Measurements from ENCODE around the gene GALNT15.

The GALNT15 gene

DNA sequence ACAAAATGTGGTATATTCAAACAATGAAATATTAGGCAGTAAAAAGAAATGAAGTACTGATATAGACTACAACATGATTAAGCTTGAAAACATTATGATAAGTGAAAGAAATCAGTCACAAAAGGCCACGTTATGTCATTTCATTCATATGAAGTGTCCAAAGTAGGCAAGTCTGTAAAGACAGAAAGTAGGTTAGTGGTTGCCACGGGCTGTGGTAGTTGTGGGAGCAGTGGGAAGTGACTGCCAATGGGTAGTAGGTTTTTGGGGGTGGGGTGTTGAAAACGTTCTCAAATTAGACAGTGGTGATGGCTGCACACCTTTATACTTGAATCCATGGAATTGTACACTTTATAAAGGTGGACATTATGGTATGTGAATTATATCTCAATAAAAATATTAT lies 12.1 kb downstream of the GALNT15 start:
- Mint-ChIP-seq H3K9me3 (no peaks in the 10 kb centered on the region), H3K4me3 (no peak overlapping the region), H3K27ac (no peak overlapping the region), H3K36me3 (ENCODE audit: low read depth) (no peaks in the 10 kb centered on the region), H3K4me1 (ENCODE audit: low read depth) (no peaks in the 10 kb centered on the region), H3K27me3 (ENCODE audit: low read depth) (peaks cover 4% of the 10 kb centered on the region)
- DNase-seq (ENCODE audit: low spot score): no peak

DNA sequence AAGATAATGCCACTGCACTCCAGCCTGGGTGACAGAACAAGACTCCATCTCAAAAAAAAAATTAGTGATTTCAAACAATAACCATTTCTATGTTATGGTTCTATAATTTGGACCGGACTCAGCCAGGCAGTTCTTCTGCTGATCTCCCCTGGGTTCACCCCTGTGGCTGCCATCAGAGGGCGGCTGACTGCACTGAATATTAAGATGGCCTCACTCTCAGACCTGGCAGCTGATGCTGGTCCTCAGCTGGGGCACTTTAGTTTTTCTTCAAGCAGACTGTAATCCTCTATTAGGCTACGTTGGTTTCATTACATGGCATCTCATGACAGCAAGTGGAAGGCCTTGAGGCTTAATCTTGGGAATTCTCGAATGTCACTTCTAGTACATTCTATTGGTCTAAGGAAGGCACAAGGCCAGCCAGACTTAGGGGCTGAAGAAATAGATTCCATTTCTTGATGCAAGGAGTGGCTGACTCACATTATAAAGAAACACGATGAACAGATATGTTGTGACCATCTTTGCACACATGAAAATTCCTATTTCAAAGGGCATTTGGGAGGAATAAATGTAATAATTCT lies 12.8 kb downstream of the GALNT15 start:
- no peaks in the 10 kb centered on the region for H3K9me3 Mint-ChIP-seq
- peaks cover 4% of the 10 kb centered on the region for H3K27me3 Mint-ChIP-seq (ENCODE audit: low read depth)
- DNase-seq (ENCODE audit: low spot score): no peak
- no peak overlapping the region for H3K27ac Mint-ChIP-seq
- H3K36me3 Mint-ChIP-seq (ENCODE audit: low read depth): no peaks in the 10 kb centered on the region
- H3K4me3 Mint-ChIP-seq: no peak overlapping the region
- H3K4me1 Mint-ChIP-seq (ENCODE audit: low read depth): no peaks in the 10 kb centered on the region

DNA sequence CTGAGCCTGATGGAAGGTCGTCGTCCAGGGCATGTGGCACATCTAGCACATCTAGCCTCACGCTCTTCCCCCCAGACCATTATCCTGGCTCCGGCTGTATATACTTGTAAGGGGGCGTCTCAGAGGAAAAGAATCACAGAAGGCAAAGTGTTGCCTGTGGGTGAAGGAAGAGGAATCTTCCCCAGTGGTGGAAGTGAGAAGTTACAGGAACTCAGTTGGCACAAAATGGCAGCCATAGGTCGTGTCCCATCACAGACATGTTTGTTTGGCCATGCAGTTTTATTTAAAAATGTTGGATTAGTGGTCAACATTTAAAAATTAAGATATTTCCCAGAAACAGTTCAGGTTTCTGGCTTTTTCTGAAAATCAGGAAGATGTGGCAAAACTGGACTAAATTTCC lies 13.6 kb downstream of the GALNT15 start:
- H3K27ac Mint-ChIP-seq: no peak overlapping the region
- no peak overlapping the region for H3K4me3 Mint-ChIP-seq
- H3K27me3 Mint-ChIP-seq (ENCODE audit: low read depth): peaks cover 4% of the 10 kb centered on the region
- no peaks in the 10 kb centered on the region for H3K9me3 Mint-ChIP-seq
- H3K36me3 Mint-ChIP-seq (ENCODE audit: low read depth): no peaks in the 10 kb centered on the region
- H3K4me1 Mint-ChIP-seq (ENCODE audit: low read depth): no peaks in the 10 kb centered on the region
- no peak for DNase-seq (ENCODE audit: low spot score)

DNA sequence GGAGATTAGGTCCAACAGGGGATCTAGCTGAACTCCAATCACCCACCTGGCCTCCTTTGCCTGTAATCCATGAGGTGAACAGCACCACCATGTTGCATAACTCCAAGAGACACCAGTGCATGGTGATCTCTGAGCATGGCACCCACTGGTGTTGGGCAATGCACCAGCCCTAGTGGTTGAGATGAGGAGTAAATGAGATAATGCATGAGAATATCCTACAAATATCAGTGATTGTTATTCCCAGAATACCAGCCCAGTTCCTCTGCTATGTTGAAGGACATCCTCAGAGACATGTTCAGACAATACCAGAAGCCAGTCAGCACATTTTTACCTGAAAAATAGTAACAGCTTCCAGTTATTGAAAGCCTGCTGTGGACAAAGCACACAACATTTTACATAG lies 14.7 kb downstream of the GALNT15 start:
- H3K36me3 Mint-ChIP-seq (ENCODE audit: low read depth): no peaks in the 10 kb centered on the region
- H3K27me3 Mint-ChIP-seq (ENCODE audit: low read depth): peaks cover 4% of the 10 kb centered on the region
- no peaks in the 10 kb centered on the region for H3K9me3 Mint-ChIP-seq
- H3K27ac Mint-ChIP-seq: no peak overlapping the region
- H3K4me1 Mint-ChIP-seq (ENCODE audit: low read depth): no peaks in the 10 kb centered on the region
- no peak overlapping the region for H3K4me3 Mint-ChIP-seq
- DNase-seq (ENCODE audit: low spot score): no peak

DNA sequence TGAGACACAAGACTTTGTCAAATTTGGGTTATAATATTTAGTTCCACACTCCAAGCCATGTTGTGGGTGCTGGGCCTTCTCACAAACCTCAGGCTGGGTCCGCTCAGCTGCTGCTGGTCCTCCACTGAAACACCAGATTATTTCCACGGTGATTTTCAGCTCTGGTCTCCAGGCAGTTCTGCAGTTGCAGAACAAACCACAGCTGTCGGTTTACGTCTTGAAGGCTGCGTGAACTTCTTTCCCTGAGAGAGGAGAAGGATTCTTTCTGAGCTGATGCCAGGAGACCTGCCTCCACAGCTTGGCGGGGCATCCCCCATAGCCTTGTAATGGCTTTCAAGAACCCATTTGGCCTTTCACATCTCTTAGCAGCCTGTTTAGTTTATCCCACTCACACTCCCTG lies 16.2 kb downstream of the GALNT15 start:
- Mint-ChIP-seq H3K9me3 (no peaks in the 10 kb centered on the region), H3K27me3 (ENCODE audit: low read depth) (peaks cover 7% of the 10 kb centered on the region), H3K36me3 (ENCODE audit: low read depth) (no peaks in the 10 kb centered on the region), H3K4me1 (ENCODE audit: low read depth) (no peaks in the 10 kb centered on the region), H3K4me3 (no peak overlapping the region), H3K27ac (no peak overlapping the region)
- no peak for DNase-seq (ENCODE audit: low spot score)

DNA sequence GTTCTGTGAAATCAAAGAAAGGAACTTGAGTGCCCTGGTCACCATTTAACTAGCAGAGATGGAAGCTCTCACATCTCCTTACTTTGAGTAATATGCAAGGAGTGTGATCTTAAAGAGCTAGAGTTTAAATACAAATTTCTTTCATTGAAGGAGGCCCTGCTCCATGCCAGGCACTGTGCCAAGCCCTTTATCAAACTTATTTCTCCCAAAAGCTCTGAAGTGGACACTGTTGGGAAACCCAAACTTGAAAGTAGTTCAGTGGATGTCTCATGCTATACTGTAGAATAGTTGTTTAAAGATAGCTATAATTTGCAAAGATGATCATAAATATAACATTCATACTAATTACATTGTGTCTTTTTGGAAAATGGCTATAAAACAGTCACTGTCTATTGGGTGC lies 17.1 kb downstream of the GALNT15 start:
- no peaks in the 10 kb centered on the region for H3K4me1 Mint-ChIP-seq (ENCODE audit: low read depth)
- DNase-seq (ENCODE audit: low spot score): no peak
- H3K27me3 Mint-ChIP-seq (ENCODE audit: low read depth): peaks cover 7% of the 10 kb centered on the region
- no peak overlapping the region for H3K4me3 Mint-ChIP-seq
- no peak overlapping the region for H3K27ac Mint-ChIP-seq
- no peaks in the 10 kb centered on the region for H3K9me3 Mint-ChIP-seq
- no peaks in the 10 kb centered on the region for H3K36me3 Mint-ChIP-seq (ENCODE audit: low read depth)

DNA sequence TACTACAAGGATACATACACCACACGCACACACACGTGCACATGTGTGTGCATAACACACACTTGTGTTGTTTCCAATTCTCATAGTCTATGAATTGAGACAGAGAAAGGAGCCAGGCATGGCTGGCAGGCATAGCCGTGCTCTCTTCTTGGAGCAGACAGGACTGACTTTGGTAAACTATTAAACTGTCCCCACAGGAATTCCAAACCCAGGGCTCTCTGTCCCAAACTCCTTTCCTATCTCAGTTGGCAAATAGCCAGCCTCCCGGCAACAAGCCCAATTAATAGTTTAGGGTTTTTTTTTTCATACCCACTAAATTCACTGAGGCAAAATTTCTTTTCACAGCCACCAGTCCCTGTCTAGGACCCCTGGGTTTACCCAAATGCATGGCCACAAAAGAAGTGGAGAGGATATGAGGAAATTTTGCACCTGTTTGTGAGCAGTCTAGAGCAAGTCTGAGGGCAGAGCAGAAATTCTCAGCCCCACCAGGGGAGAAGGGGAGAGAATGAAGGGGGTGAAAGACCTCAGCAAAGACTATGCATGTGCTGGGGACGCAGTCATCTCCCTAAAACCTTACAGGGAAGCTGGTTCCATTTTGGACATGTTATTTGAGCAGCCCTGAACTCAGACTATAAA lies 17.8 kb downstream of the GALNT15 start:
- no peaks in the 10 kb centered on the region for H3K4me1 Mint-ChIP-seq (ENCODE audit: low read depth)
- H3K27me3 Mint-ChIP-seq (ENCODE audit: low read depth): peaks cover 6% of the 10 kb centered on the region
- H3K4me3 Mint-ChIP-seq: no peak overlapping the region
- H3K27ac Mint-ChIP-seq: no peak overlapping the region
- DNase-seq (ENCODE audit: low spot score): no peak
- no peaks in the 10 kb centered on the region for H3K9me3 Mint-ChIP-seq
- no peaks in the 10 kb centered on the region for H3K36me3 Mint-ChIP-seq (ENCODE audit: low read depth)

DNA sequence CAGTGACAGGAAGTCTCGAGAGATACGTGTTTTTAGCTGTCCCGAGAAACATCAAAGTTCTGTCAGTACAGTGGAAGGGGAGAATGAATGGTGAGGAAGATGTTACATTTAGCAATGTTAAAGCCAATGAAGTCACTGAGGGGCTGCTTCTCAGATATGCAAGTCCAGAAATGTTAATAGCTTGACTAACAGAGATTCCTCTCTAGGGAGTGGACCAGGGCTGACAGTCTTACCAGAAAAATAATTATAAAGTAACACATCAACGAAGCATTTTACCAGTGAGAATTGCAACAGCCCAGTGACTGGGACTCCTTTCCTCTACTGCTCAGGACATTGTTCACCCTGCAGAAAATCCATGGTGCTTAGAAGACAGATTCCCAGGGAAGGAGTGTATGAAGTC lies 23.9 kb downstream of the GALNT15 start:
- H3K9me3 Mint-ChIP-seq: no peaks in the 10 kb centered on the region
- H3K4me3 Mint-ChIP-seq: no peak overlapping the region
- H3K36me3 Mint-ChIP-seq (ENCODE audit: low read depth): no peaks in the 10 kb centered on the region
- H3K27me3 Mint-ChIP-seq (ENCODE audit: low read depth): peaks cover 3% of the 10 kb centered on the region
- H3K4me1 Mint-ChIP-seq (ENCODE audit: low read depth): peaks cover 4% of the 10 kb centered on the region
- no peak overlapping the region for H3K27ac Mint-ChIP-seq
- no peak for DNase-seq (ENCODE audit: low spot score)

DNA sequence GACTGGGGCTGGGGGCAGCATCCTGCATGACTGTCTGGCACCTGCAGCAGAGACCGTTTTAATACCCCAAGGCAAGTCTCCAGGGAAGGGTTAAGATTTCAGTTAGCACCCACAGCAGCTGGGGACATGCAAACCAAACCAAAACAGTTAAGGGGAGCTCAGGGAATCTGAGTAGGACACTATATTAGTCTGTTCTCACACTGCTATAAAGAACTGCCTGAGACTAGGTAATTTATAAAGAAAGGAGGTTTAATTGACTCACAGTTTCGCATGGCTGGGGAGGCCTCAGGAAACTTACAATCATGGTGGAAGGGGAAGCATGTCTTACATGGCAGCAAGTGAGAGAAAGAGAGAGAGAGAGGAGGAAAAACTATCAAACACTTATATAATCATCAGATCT lies 25.3 kb downstream of the GALNT15 start:
- H3K36me3 Mint-ChIP-seq (ENCODE audit: low read depth): no peaks in the 10 kb centered on the region
- no peak overlapping the region for H3K4me3 Mint-ChIP-seq
- peaks cover 3% of the 10 kb centered on the region for H3K27me3 Mint-ChIP-seq (ENCODE audit: low read depth)
- no peak for DNase-seq (ENCODE audit: low spot score)
- no peaks in the 10 kb centered on the region for H3K9me3 Mint-ChIP-seq
- H3K27ac Mint-ChIP-seq: no peak overlapping the region
- peaks cover 5% of the 10 kb centered on the region for H3K4me1 Mint-ChIP-seq (ENCODE audit: low read depth)

DNA sequence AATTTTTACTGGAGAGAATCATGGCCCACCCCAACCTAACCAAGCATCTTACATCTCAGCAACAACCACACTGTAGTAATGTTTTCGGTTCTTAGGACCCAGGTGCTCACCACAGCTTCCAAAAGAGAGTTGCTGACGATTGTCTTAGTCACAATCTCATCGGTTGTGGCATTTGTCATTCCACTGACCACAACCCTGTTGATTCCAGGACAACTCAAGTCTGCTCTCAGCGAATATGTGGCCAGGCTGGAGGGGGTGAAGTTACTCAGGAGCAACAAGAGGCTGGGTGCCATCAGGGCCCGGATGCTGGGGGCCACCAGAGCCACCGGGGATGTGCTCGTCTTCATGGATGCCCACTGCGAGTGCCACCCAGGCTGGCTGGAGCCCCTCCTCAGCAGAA lies 25.9 kb downstream of the GALNT15 start:
- DNase-seq (ENCODE audit: low spot score): no peak

DNA sequence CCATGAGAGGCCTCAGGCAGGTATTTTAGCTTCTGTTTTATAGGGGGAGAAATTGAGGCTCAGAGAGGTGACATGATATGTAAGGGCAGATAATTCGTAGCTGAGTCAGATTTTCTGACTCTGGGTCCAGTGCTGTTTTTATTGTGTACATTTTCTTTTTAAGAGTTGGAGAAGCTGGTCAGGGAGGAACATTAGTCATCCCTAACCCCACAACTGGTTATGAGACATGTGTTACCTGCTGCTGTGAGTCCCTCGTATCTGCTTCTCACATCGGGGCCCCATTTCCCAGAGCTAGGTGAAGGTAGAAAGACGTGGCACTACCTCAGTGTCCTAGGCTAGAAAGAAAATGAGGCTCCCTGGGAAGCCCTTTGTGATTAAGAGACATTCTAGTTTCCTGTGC lies 28.6 kb downstream of the GALNT15 start:
- H3K27me3 Mint-ChIP-seq (ENCODE audit: low read depth): peaks cover 3% of the 10 kb centered on the region
- no peak overlapping the region for H3K4me3 Mint-ChIP-seq
- H3K4me1 Mint-ChIP-seq (ENCODE audit: low read depth): peaks cover 12% of the 10 kb centered on the region
- H3K36me3 Mint-ChIP-seq (ENCODE audit: low read depth): no peaks in the 10 kb centered on the region
- H3K27ac Mint-ChIP-seq: no peak overlapping the region
- H3K9me3 Mint-ChIP-seq: no peaks in the 10 kb centered on the region
- DNase-seq (ENCODE audit: low spot score): no peak

More for the DNA sequence above, 25.9 kb downstream of the GALNT15 start:
- H3K27ac Mint-ChIP-seq: no peak overlapping the region
- H3K27me3 Mint-ChIP-seq (ENCODE audit: low read depth): peaks cover 3% of the 10 kb centered on the region
- peaks cover 9% of the 10 kb centered on the region for H3K4me1 Mint-ChIP-seq (ENCODE audit: low read depth)
- H3K4me3 Mint-ChIP-seq: no peak overlapping the region
- H3K9me3 Mint-ChIP-seq: no peaks in the 10 kb centered on the region
- no peaks in the 10 kb centered on the region for H3K36me3 Mint-ChIP-seq (ENCODE audit: low read depth)

DNA sequence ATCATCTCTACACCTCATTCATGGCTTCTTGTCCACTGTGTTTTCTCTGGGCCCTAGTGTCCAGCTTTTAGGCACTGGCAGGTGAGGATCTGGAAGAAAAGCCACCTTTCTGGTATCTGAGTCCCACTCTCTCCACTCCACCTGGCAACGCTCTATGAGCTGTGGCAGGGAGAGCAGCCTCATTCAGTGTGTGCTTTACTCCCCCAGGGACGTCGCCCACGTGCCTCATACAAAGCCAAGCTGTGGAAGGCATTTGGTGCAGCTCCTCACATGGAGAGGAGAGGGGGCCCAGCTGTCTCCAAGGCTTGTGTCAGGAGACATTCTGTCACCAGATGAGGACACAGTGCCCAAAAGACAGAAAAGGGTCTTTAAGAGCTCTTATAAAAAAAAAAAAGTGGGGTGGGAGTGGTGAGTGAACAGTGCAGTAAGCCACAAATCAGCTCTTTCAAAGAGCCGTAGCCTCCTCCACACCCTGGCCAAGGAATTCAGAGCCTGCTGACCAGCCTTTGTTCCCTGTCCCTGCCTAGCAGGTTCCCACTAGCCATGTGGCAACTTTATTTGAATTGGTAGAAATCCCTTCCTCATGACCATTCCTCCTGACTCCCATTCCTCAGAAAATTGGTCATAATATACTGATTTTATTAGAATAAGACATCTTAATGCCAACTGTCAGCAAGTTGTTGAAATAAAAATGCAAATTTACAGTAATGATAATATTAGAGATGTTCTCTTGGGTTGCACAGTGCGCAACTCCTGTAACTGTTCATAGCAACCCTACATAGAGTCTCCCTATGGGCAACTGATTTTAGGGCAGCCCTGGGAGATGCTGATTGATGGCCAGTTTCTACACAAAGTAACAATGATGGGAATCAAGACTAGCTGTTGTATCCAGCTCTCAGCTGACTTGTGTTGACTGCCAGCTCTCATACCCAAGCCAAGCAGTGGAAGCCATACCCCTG lies 29.5 kb downstream of the GALNT15 start:
- Mint-ChIP-seq H3K27me3 (ENCODE audit: low read depth) (peaks cover 3% of the 10 kb centered on the region), H3K27ac (no peak overlapping the region), H3K36me3 (ENCODE audit: low read depth) (no peaks in the 10 kb centered on the region), H3K9me3 (no peaks in the 10 kb centered on the region), H3K4me1 (ENCODE audit: low read depth) (peaks cover 12% of the 10 kb centered on the region), H3K4me3 (no peak overlapping the region)
- no peak for DNase-seq (ENCODE audit: low spot score)

DNA sequence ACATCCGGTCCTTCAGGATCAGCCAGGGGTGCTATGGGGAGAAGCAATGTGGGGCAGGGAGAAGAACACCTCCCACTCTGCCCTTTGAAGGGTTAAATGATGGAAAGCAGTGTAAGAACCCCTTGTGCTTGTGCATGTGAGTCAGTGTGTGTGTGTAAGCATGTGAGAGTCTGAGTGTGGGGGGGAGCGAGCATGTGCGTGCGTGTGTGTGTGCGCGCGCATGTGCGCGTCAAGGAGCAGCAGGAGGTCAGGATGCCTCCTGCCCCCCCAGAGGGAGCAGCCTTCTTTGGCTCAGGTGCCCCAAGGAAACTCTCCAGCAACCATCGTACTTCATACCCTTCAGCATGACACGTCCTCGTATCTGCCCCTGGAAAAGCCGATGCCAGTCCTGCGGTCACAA lies 30.3 kb downstream of the GALNT15 start:
- no peaks in the 10 kb centered on the region for H3K36me3 Mint-ChIP-seq (ENCODE audit: low read depth)
- H3K27ac Mint-ChIP-seq: no peak overlapping the region
- H3K9me3 Mint-ChIP-seq: no peaks in the 10 kb centered on the region
- no peak for DNase-seq (ENCODE audit: low spot score)
- H3K4me1 Mint-ChIP-seq (ENCODE audit: low read depth): peaks cover 12% of the 10 kb centered on the region
- H3K4me3 Mint-ChIP-seq: no peak overlapping the region
- H3K27me3 Mint-ChIP-seq (ENCODE audit: low read depth): peaks cover 3% of the 10 kb centered on the region

DNA sequence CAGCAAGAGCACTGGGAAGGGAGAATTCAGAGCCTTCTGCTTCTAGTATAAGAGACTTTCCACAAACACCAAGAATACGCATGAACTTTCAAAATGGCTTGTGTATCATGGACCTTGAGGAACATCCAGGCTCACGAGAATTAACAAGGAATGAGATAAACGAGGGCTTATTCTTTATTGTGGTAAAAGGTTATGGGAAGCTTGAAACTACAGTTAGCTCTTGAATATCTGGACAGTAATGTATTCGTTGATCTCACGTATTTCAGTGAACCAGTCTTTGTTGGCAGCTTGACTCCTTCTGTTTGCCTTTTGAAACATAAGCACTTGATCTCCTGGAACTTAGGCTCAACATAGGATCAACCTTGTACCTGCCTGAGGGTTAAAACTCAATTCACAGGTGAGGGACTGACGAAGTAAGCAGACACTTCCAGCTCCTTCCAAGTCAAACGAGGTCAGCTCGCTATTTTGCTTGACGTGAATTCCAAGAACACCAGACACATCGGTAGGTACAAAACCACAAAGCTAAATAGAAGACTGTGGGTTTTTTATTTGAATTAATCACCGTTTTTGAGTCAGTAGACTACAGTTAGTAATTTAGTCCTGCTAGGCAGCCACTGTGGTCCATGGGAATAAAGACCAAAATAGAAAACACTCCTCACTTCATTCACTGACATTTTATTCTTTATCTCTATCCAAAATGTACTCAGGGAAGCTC lies 30.8 kb downstream of the GALNT15 start:
- H3K9me3 Mint-ChIP-seq: no peaks in the 10 kb centered on the region
- peaks cover 12% of the 10 kb centered on the region for H3K4me1 Mint-ChIP-seq (ENCODE audit: low read depth)
- H3K27me3 Mint-ChIP-seq (ENCODE audit: low read depth): peaks cover 3% of the 10 kb centered on the region
- no peak for DNase-seq (ENCODE audit: low spot score)
- no peak overlapping the region for H3K4me3 Mint-ChIP-seq
- no peak overlapping the region for H3K27ac Mint-ChIP-seq
- H3K36me3 Mint-ChIP-seq (ENCODE audit: low read depth): no peaks in the 10 kb centered on the region

Data from T-helper 2 cell treated with Interferon-gamma antibody and Interleukin-4, amounts not matched to agents 5 μg/mL and 100 μg/mL, for 36 hours (primary cell).